H1 (cell line): ENCODE measurements around the gene BET1L. TPM values are rescaled to one million over a fixed set of nuclear protein-coding genes. Genes with fewer than 3 reads are reported as not detected.

Experiments used
- CTCF ChIA-PET: fragments of 300-600 bp; sonication (Branson Sonifier 250); formaldehyde crosslinking; loops from one replicate; lab custom pipeline; 2021; ENCODE audit not compliant: partially characterized antibody; lab: Charles Lee
- POLR2A ChIA-PET: fragments of 300-600 bp; sonication (Branson Sonifier 250); formaldehyde crosslinking; loops from one replicate; lab custom pipeline; 2021; ENCODE audit warnings: inconsistent platforms; ENCODE audit not compliant: partially characterized antibody; lab: Charles Lee
- DNase-seq, 2 experiments: peaks; one replicate each; pipeline versions ENCODE4 v3.0.0 to v3.0.0-alpha.2; 2010 to 2022; ENCODE audit warnings: low spot score in 2 of 2, low read depth in 1 of 2, mixed read lengths in 1 of 2
- FAIRE-seq: peaks from 2 replicates; lab custom pipeline; 2011; peaks lifted over from hg19 to GRCh38; lab: Jason Lieb, UNC
- H2AFZ ChIP-seq: 2 replicates; pipeline ENCODE4 v1.8.1; 2012; ENCODE audit warnings: low read length, inconsistent platforms
- H2AK5ac ChIP-seq: 2 replicates; pipeline ENCODE4 v1.6.1; 2013; ENCODE audit warnings: low read depth, low read length
- H2BK120ac ChIP-seq: replicated peaks from 2 replicates; pipeline ENCODE3; 2013; ENCODE audit warnings: low read depth, low read length, inconsistent platforms
- H2BK12ac ChIP-seq: 2 replicates; pipeline ENCODE4 v1.6.1; 2013; ENCODE audit warnings: low read depth, low read length
- H2BK15ac ChIP-seq: 2 replicates; pipeline ENCODE4 v1.6.1; 2013; ENCODE audit warnings: low read length
- H2BK20ac ChIP-seq: 2 replicates; pipeline ENCODE4 v1.6.1; 2013; ENCODE audit warnings: low read length
- H2BK5ac ChIP-seq: 2 replicates; pipeline ENCODE4 v1.6.1; 2013; ENCODE audit warnings: low read depth, low read length
- H3K14ac ChIP-seq: 2 replicates; pipeline ENCODE4 v1.6.1; 2013; ENCODE audit warnings: inconsistent platforms; ENCODE audit not compliant: insufficient read length
- H3K18ac ChIP-seq: 2 replicates; pipeline ENCODE4 v1.6.1; 2013; ENCODE audit warnings: low read length; ENCODE audit errors: extremely low read depth
- H3K23ac ChIP-seq: 2 replicates; pipeline ENCODE4 v1.6.1; 2013; ENCODE audit warnings: inconsistent platforms; ENCODE audit not compliant: insufficient read length
- H3K23me2 ChIP-seq: 2 replicates; pipeline ENCODE4 v1.6.1; 2013; ENCODE audit warnings: low read depth, low read length
- H3K27ac ChIP-seq: 2 replicates; pipeline ENCODE4 v1.6.1; 2011; ENCODE audit warnings: low read depth, low read length, inconsistent platforms
- H3K27me3 ChIP-seq, 4 experiments: replicated peaks in 1 of 4; 1 replicate in 1 of 4; 2 replicates in 3 of 4; pipeline versions ENCODE4 v1.6.1 to v1.8.1; 2011 to 2013; ENCODE audit warnings: low read length in 3 of 4, mild to moderate bottlenecking in 3 of 4, inconsistent platforms in 2 of 4, mixed read lengths in 2 of 4, moderate library complexity in 1 of 4; ENCODE audit not compliant: control insufficient read depth in 3 of 4, insufficient read depth in 3 of 4; ENCODE audit errors: extremely low read depth in 1 of 4
- H3K36me3 ChIP-seq, 4 experiments: 2 replicates each; pipeline versions ENCODE4 v1.6.1 to v1.8.1; 2011 to 2013; ENCODE audit warnings: mild to moderate bottlenecking in 4 of 4, low read length in 3 of 4, moderate library complexity in 2 of 4, control low read depth in 1 of 4, inconsistent platforms in 1 of 4; ENCODE audit not compliant: insufficient read depth in 4 of 4, control insufficient read depth in 2 of 4
- H3K4ac ChIP-seq: replicated peaks from 2 replicates; pipeline ENCODE3; 2013; ENCODE audit warnings: low read length, low read depth, mixed read lengths, inconsistent platforms; ENCODE audit not compliant: insufficient read length
- H3K4me1 ChIP-seq, 4 experiments: replicated peaks in 1 of 4; 1 replicate in 1 of 4; 2 replicates in 3 of 4; pipeline versions ENCODE4 v1.6.1 to v1.8.1; 2011 to 2013; ENCODE audit warnings: low read length in 3 of 4, inconsistent platforms in 2 of 4, mixed read lengths in 1 of 4; ENCODE audit not compliant: insufficient read depth in 4 of 4, control insufficient read depth in 3 of 4
- H3K4me2 ChIP-seq, 2 experiments: 2 replicates each; pipeline versions ENCODE4 v1.6.1 to v1.8.1; 2011 to 2013; ENCODE audit warnings: low read depth in 2 of 2, low read length in 2 of 2, control low read depth in 1 of 2, inconsistent platforms in 1 of 2, mild to moderate bottlenecking in 1 of 2; ENCODE audit not compliant: insufficient read depth in 1 of 2
- H3K4me3 ChIP-seq, 4 experiments: fragments of 200-600, 300-600 bp in 1 of 4; sonication (generic), shearing (Covaris generic), sonication (Bioruptor Twin) in 1 of 4; 2 replicates each; pipeline versions ENCODE4 v1.5.1 to v1.8.1; 2011 to 2016; ENCODE audit warnings: low read length in 4 of 4, low read depth in 3 of 4, control low read depth in 2 of 4, inconsistent platforms in 2 of 4, mild to moderate bottlenecking in 2 of 4, mixed read lengths in 1 of 4, moderate library complexity in 1 of 4; ENCODE audit not compliant: insufficient read depth in 2 of 4; ENCODE audit errors: extremely low read depth in 1 of 4
- H3K56ac ChIP-seq: replicated peaks from 2 replicates; pipeline ENCODE3; 2013; ENCODE audit warnings: low read depth, mild to moderate bottlenecking, mixed read lengths, low read length, inconsistent platforms; ENCODE audit not compliant: insufficient read length
- H3K79me1 ChIP-seq: 2 replicates; pipeline ENCODE4 v1.6.1; 2013; ENCODE audit warnings: low read depth, low read length, control low read depth
- H3K79me2 ChIP-seq, 2 experiments: 2 replicates each; pipeline versions ENCODE4 v1.6.1 to v1.8.1; 2012 to 2013; ENCODE audit warnings: low read length in 2 of 2, mild to moderate bottlenecking in 2 of 2, inconsistent platforms in 1 of 2; ENCODE audit not compliant: insufficient read depth in 2 of 2, control insufficient read depth in 1 of 2
- H3K9ac ChIP-seq, 4 experiments: replicated peaks in 1 of 4; 1 replicate in 1 of 4; 2 replicates in 3 of 4; pipeline versions ENCODE4 v1.6.1 to v1.8.1; 2011 to 2013; ENCODE audit warnings: low read depth in 3 of 4, low read length in 3 of 4, control low read depth in 2 of 4, mild to moderate bottlenecking in 2 of 4, moderate library complexity in 2 of 4, inconsistent platforms in 1 of 4; ENCODE audit errors: extremely low read depth in 1 of 4
- H3K9me3 ChIP-seq, 2 experiments: 2 replicates each; pipeline versions ENCODE4 v1.6.1 to v1.8.1; 2012 to 2013; ENCODE audit warnings: mild to moderate bottlenecking in 2 of 2, moderate library complexity in 2 of 2, control low read depth in 1 of 2, inconsistent platforms in 1 of 2, low read depth in 1 of 2, low read length in 1 of 2, mixed read lengths in 1 of 2; ENCODE audit not compliant: insufficient read depth in 2 of 2
- H4K20me1 ChIP-seq, 2 experiments: replicated peaks in 1 of 2; 2 replicates each; pipeline versions ENCODE3 to v1.8.1; 2011 to 2013; ENCODE audit warnings: inconsistent platforms in 2 of 2, low read length in 2 of 2, mild to moderate bottlenecking in 1 of 2; ENCODE audit not compliant: insufficient read depth in 2 of 2, control insufficient read depth in 1 of 2
- H4K5ac ChIP-seq: 2 replicates; pipeline ENCODE4 v1.6.1; 2013; ENCODE audit warnings: low read length, low read depth, mixed read lengths, inconsistent platforms; ENCODE audit not compliant: insufficient read length
- H4K8ac ChIP-seq: 2 replicates; pipeline ENCODE4 v1.8.0; 2013; ENCODE audit warnings: mild to moderate bottlenecking, moderate library complexity, low read length, inconsistent platforms; ENCODE audit not compliant: insufficient read depth; ENCODE audit errors: extremely low read depth
- H4K91ac ChIP-seq: replicated peaks from 2 replicates; pipeline ENCODE3; 2013; ENCODE audit warnings: low read length, mixed read lengths, inconsistent platforms; ENCODE audit not compliant: insufficient read length
- POLR2A ChIP-seq, 2 experiments: IDR thresholded peaks; 1 replicate in 1 of 2; 2 replicates in 1 of 2; pipeline ENCODE4 v1.6.1; 2011; ENCODE audit warnings: low read depth in 2 of 2, low read length in 2 of 2, mild to moderate bottlenecking in 2 of 2; ENCODE audit errors: control extremely low read depth in 1 of 2
- RFX5 ChIP-seq: IDR thresholded peaks from 2 replicates; pipeline ENCODE4 v1.6.1; 2011; ENCODE audit warnings: low read depth, low read length, improper control_type of control experiment, borderline replicate concordance
- WGBS, 2 experiments: shearing (Covaris generic) in 1 of 2; methylation state at CpG; one replicate each; pipeline versions ENCODE4 v1.1.6 to v1.1.7; 2013 to 2015; ENCODE audit warnings: low lambda C conversion rate in 2 of 2, mixed read lengths in 2 of 2, inconsistent platforms in 1 of 2, low coverage in 1 of 2, missing lambda C conversion rate in 1 of 2; ENCODE audit not compliant: insufficient replicate concordance in 2 of 2, insufficient coverage in 1 of 2, insufficient read length in 1 of 2; ENCODE audit errors: extremely low coverage in 1 of 2, missing lambda C conversion rate in 1 of 2; 5-methylcytosine and 5-hydroxymethylcytosine counted together
- polyA plus RNA-seq, 7 experiments: library from polyadenylated mRNA; depleted of rRNA in 3 of 7; stranded (reverse) in 5 of 7; unstranded in 2 of 7; fragments of >200 nt in 5 of 7; fragments of 200-250 nt in 2 of 7; gene quantifications; 1 replicate in 5 of 7; 2 replicates in 1 of 7; 4 replicates in 1 of 7; pipeline versions ENCODE4 v1.2.1 to v1.2.3, GENCODE V29; 2011 to 2013; ENCODE audit warnings: missing spikeins in 2 of 7, mixed read lengths in 2 of 7
- total RNA-seq: library from RNA; stranded (reverse); fragmentation: NEBNext Ultra II Directional; extraction: Animal tissue kit (Norgen Biotek cat#: 25700); gene quantifications from 2 replicates; pipeline ENCODE4 v1.2.1, GENCODE V29; 2021

Gene BET1L
- total and polyA plus RNA-seq, 2 of the 8 experiments (the other 6 are each of a cell fraction or from before 2014, with no cell fraction given) = 40.2 to 61.9 TPM

- no peak overlapping the region for H3K14ac ChIP-seq
- H4K5ac ChIP-seq = no peak overlapping the region
- peaks cover 14% of the 10 kb centered on the region for H3K23me2 ChIP-seq
- no peak overlapping the region for H2AK5ac ChIP-seq
- H3K27ac ChIP-seq = no peak overlapping the region
- no peaks in the 10 kb centered on the region for H3K27me3 ChIP-seq
- H4K91ac ChIP-seq = no peak overlapping the region
- no peak overlapping the region for H2BK15ac ChIP-seq
- WGBS, 2 experiments = 93% methylated on average over 17 of the region's 17 CpGs; no CpG with 5 or more reads in 1 of the 2 experiments
- ChIA-PET CTCF (interaction anchor here (0.7 to 2.4 kb wide), 7 partner anchors 9 to 151 kb away, joined by 3 to 11 read pairs (median 4); no protein-coding TSS in a partner anchor), POLR2A (interaction anchor here (1.0 to 8.7 kb wide), 5 partner anchors 9 to 152 kb away, joined by 3 to 99 read pairs (median 6); partner anchors contain the start of gene SIRT3)
- no peak overlapping the region for H3K56ac ChIP-seq
- H3K36me3 ChIP-seq = peaks cover 32 to 57% (median 41%) of the 10 kb centered on the region in 4 experiments
- H3K4ac ChIP-seq = no peak overlapping the region
- no peak overlapping the region for H3K18ac ChIP-seq
- no peak overlapping the region for H2AFZ ChIP-seq
- H2BK5ac ChIP-seq = no peak overlapping the region
- peaks cover 5% of the 10 kb centered on the region; the same call in 1 of the 2 replicates for H3K79me1 ChIP-seq
- H3K4me3 ChIP-seq = no peak overlapping the region
- FAIRE-seq = no peak
- H3K23ac ChIP-seq = no peak overlapping the region
- H2BK12ac ChIP-seq = no peak overlapping the region
- no peak overlapping the region for H4K8ac ChIP-seq
- DNase-seq = no peak
- no peak overlapping the region for H3K4me2 ChIP-seq
- no peak overlapping the region for H3K9ac ChIP-seq
- peaks cover 1 to 6% of the 10 kb centered on the region in 2 experiments for H4K20me1 ChIP-seq
- TF ChIP-seq RFX5 (no peak), POLR2A (IDR thresholded peaks at IDR 0.05; ENCODE audit: control extremely low read depth in 1 of 2, low read depth in 2 of 2, low read length in 2 of 2) (peak in 1 of 2 experiments; percentile 30; a peak in 1 of 3 replicates)
- TF ChIP-seq, all 59 proteins: peak for 1
- H3K9me3 ChIP-seq = no peaks in the 10 kb centered on the region
- peaks cover 0 to 20% of the 10 kb centered on the region in 2 experiments; a peak in 2 of 4 replicates for H3K79me2 ChIP-seq
- no peak overlapping the region for H2BK20ac ChIP-seq
- no peak overlapping the region for H2BK120ac ChIP-seq
- H3K4me1 ChIP-seq = peaks cover 0 to 17% (median 6%) of the 10 kb centered on the region in 4 experiments; a peak in 5 of 7 replicates
Measured at GRCh38 chr11:212150-213100, 5.2 kb upstream of the BET1L start.
